Neural crest cell (in vitro differentiated cells): ENCODE measurements around the gene AMOTL1. TPM values are rescaled to one million over a fixed set of nuclear protein-coding genes. Genes with fewer than 3 reads are reported as not detected.

Experiments
- DNase-seq: peaks from one replicate; pipeline ENCODE4 v3.0.0; 2021; ENCODE audit warnings: low read depth, mixed read lengths, low spot score
- H3K27ac Mint-ChIP-seq: one replicate; pipeline ENCODE4 v1.8.0; 2021; ENCODE audit warnings: mild to moderate bottlenecking, mixed read lengths; ENCODE audit not compliant: unreplicated experiment
- H3K27me3 Mint-ChIP-seq: 2 replicates; pipeline ENCODE4 v1.8.0; 2021; ENCODE audit warnings: low read depth, mild to moderate bottlenecking, mixed read lengths
- H3K36me3 Mint-ChIP-seq: 2 replicates; pipeline ENCODE4 v1.8.0; 2021; ENCODE audit warnings: low read depth, mild to moderate bottlenecking, mixed read lengths
- H3K4me1 Mint-ChIP-seq: 2 replicates; pipeline ENCODE4 v1.8.0; 2021; ENCODE audit warnings: mixed read lengths
- H3K4me3 Mint-ChIP-seq: one replicate; pipeline ENCODE4 v1.8.0; 2021; ENCODE audit warnings: mild to moderate bottlenecking, mixed read lengths
- H3K9me3 Mint-ChIP-seq: 2 replicates; pipeline ENCODE4 v1.8.0; 2021; ENCODE audit warnings: mixed read lengths
- CTCF ChIP-seq: fragments of 200-600 bp; sonication (generic); conservative IDR thresholded peaks from 2 replicates; pipeline ENCODE4 v1.5.0; 2021; ENCODE audit warnings: antibody characterized with exemption, mild to moderate bottlenecking
- total RNA-seq: library from RNA; stranded (reverse); gene quantifications from 2 replicates; pipeline ENCODE4 v1.2.1, GENCODE V29; 2021

Gene AMOTL1
- total RNA-seq, 1 donor from 2014 or later, result 67.5 TPM

- no peak for TF ChIP-seq CTCF
- Mint-ChIP-seq H3K27ac (peak overlapping the region; percentile 21), H3K4me1 (peaks cover 11% of the 10 kb centered on the region), H3K27me3 (no peaks in the 10 kb centered on the region), H3K36me3 (peaks cover 56% of the 10 kb centered on the region), H3K4me3 (no peak overlapping the region), H3K9me3 (peaks cover 2% of the 10 kb centered on the region)
- no peak for DNase-seq
Measured at GRCh38 chr11:94856443-94856842, 88.3 kb downstream of the AMOTL1 start.

- H3K27me3 Mint-ChIP-seq, result no peaks in the 10 kb centered on the region
- no peak for TF ChIP-seq CTCF
- peaks cover 11% of the 10 kb centered on the region for H3K4me1 Mint-ChIP-seq
- H3K27ac Mint-ChIP-seq, result no peak overlapping the region
- no peak overlapping the region for H3K4me3 Mint-ChIP-seq
- no peak for DNase-seq
- peaks cover 2% of the 10 kb centered on the region for H3K9me3 Mint-ChIP-seq
- peaks cover 53% of the 10 kb centered on the region for H3K36me3 Mint-ChIP-seq
Measured at GRCh38 chr11:94857337-94857736, 89.2 kb downstream of the AMOTL1 start.

- Mint-ChIP-seq H3K9me3 (peaks cover 2% of the 10 kb centered on the region), H3K27ac (no peak overlapping the region), H3K4me3 (no peak overlapping the region), H3K27me3 (no peaks in the 10 kb centered on the region), H3K4me1 (peaks cover 11% of the 10 kb centered on the region), H3K36me3 (peaks cover 47% of the 10 kb centered on the region)
- no peak for DNase-seq
- no peak for TF ChIP-seq CTCF
Measured at GRCh38 chr11:94858012-94858705, 90.0 kb downstream of the AMOTL1 start.

GRCh38 chr11:94860333-94860732, 92.2 kb downstream of the AMOTL1 start:
- Mint-ChIP-seq H3K27ac (no peak overlapping the region), H3K36me3 (peaks cover 31% of the 10 kb centered on the region), H3K9me3 (no peaks in the 10 kb centered on the region), H3K4me3 (no peak overlapping the region), H3K27me3 (no peaks in the 10 kb centered on the region), H3K4me1 (peaks cover 20% of the 10 kb centered on the region)
- DNase-seq, result no peak
- no peak for TF ChIP-seq CTCF

GRCh38 chr11:94861306-94861845, 93.2 kb downstream of the AMOTL1 start:
- H3K36me3 Mint-ChIP-seq, result peaks cover 28% of the 10 kb centered on the region
- no peak for TF ChIP-seq CTCF
- no peak overlapping the region for H3K27ac Mint-ChIP-seq
- DNase-seq, result no peak
- H3K4me1 Mint-ChIP-seq, result peaks cover 18% of the 10 kb centered on the region
- H3K27me3 Mint-ChIP-seq, result no peaks in the 10 kb centered on the region
- H3K9me3 Mint-ChIP-seq, result no peaks in the 10 kb centered on the region
- no peak overlapping the region for H3K4me3 Mint-ChIP-seq
